ENCODE measurements around the gene ARSI.

The ARSI gene

DNA sequence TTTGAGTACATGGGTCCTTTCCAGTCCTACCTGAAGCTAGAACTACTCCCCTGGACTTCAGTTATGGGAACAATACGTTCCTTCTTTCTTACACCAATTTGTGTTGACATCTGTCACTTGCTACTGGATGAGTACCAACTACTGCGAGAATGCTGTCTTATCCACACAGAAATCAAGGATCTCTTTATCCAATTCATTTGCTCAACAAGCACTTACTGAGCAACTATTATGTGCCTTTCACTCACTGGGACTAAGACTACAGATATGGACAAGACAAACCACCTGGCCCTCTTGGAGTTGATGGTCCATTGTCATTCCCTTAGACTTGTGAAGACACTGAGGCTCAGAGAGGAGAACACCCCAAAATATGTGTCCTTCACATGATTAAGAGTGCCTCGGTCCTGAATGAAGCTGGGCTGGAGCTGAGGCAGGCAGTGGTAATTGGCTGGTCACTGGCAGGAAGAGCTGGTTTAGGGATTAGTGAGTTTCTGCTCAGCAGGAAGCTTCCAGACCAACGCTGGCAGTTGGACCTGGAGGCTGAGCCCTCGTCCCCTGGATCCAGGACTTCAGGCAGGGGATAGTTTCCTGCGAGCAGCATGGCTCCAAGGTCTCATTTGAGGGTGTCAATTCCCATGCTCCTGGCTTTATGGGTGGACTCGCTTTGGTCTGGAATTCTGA is 8.4 kb upstream of the ARSI start:
- TF ChIP-seq, protein P1, sequence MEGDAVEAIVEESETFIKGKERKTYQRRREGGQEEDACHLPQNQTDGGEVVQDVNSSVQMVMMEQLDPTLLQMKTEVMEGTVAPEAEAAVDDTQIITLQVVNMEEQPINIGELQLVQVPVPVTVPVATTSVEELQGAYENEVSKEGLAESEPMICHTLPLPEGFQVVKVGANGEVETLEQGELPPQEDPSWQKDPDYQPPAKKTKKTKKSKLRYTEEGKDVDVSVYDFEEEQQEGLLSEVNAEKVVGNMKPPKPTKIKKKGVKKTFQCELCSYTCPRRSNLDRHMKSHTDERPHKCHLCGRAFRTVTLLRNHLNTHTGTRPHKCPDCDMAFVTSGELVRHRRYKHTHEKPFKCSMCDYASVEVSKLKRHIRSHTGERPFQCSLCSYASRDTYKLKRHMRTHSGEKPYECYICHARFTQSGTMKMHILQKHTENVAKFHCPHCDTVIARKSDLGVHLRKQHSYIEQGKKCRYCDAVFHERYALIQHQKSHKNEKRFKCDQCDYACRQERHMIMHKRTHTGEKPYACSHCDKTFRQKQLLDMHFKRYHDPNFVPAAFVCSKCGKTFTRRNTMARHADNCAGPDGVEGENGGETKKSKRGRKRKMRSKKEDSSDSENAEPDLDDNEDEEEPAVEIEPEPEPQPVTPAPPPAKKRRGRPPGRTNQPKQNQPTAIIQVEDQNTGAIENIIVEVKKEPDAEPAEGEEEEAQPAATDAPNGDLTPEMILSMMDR (IDR thresholded peaks at IDR 0.05; ENCODE audit: control insufficient read depth, insufficient read depth, low read depth, low read length, missing control alignments), result no peak
- no peak for DNase-seq (ENCODE audit: low read depth)

DNA sequence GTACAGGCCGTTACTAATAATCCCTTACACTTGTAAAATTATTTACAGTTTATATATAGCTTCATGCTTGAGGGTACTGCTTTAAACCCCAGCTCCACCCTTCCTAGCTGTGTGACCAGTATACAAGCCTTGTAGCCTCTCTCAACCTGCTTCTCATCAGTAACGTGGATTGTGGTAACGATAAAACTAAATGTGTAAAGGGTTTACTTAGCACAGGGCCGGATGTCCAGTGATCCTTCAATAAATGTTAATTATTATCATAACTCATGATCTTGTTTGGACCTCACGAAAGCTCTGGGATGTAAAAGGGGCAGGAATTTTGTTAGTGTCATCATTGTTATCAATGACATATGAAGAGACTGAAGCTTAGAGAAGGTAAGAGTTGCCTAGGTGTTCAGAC is 7.5 kb upstream of the ARSI start:
- no peak for DNase-seq (ENCODE audit: low read depth)
- H3K4me3 ChIP-seq (ENCODE audit: control insufficient read depth, low read depth, low read length), result no peak overlapping the region
- TF ChIP-seq, protein P1 (IDR thresholded peaks at IDR 0.05; ENCODE audit: control insufficient read depth, insufficient read depth, low read depth, low read length, missing control alignments), result no peak

More for the DNA sequence above, 8.4 kb upstream of the ARSI start:
- no peak overlapping the region for H3K4me3 ChIP-seq (ENCODE audit: control insufficient read depth, low read depth, low read length)

DNA sequence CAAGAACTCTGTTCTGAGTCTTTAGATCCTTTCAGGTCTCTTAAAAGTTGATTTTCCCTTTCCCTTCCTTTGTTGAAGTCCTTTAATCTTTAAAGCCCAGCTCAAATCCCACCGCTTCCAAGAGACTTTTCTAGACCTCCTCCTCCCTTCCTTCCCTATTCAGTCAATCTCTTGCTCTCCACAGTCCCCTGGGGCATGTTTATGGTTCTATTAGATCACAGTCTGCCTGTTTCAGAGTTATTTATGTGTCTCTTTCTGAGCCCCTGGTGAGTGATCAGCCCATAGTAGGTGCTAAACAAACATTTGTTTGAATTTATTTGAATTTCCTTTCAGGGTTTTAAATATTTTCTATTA is 7.2 kb upstream of the ARSI start:
- DNase-seq (ENCODE audit: low read depth), result no peak
- H3K4me3 ChIP-seq (ENCODE audit: control insufficient read depth, low read depth, low read length), result no peak overlapping the region
- TF ChIP-seq, protein P1 (IDR thresholded peaks at IDR 0.05; ENCODE audit: control insufficient read depth, insufficient read depth, low read depth, low read length, missing control alignments), result no peak

DNA sequence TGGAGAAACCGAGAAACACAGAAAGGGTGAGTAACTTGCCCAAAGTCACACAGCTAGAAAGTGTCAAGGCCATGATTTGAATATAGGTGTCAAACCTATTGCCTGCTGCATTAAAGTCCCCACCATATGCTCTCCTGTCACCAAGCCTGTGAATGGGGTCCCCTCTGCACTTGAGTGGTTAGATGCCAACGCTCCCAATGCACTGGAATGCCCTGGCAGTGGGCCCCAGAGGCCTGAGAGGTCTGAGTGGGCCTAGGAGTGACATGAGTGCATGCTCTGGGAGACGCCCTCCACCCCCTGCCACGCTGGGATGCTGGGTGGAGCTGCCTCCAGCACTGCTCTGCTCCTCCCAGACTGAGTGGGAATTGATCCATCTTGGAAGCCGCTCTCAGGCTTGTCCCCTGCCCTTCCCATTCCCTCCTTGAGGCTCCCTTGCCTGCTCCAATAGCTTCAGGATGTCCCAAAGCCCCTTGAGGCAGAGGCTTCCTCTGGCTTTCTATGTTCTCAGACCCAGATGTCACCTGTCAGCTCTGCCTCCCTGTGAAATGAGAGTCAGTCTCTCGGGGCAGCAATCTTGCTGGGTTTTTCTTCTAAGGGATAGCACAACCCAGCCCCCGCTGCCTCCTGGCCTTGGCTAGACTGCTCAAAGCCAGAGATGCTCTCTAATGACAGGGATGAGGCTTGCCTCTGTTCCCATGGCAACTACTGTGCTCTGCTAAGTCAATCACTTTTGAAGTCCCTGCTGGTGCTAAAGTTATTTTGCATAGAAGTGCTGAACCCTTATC is 6.6 kb upstream of the ARSI start:
- no peak overlapping the region for H3K4me3 ChIP-seq (ENCODE audit: control insufficient read depth, low read depth, low read length)
- TF ChIP-seq, protein P1 (IDR thresholded peaks at IDR 0.05; ENCODE audit: control insufficient read depth, insufficient read depth, low read depth, low read length, missing control alignments), result no peak
- no peak for DNase-seq (ENCODE audit: low read depth)

DNA sequence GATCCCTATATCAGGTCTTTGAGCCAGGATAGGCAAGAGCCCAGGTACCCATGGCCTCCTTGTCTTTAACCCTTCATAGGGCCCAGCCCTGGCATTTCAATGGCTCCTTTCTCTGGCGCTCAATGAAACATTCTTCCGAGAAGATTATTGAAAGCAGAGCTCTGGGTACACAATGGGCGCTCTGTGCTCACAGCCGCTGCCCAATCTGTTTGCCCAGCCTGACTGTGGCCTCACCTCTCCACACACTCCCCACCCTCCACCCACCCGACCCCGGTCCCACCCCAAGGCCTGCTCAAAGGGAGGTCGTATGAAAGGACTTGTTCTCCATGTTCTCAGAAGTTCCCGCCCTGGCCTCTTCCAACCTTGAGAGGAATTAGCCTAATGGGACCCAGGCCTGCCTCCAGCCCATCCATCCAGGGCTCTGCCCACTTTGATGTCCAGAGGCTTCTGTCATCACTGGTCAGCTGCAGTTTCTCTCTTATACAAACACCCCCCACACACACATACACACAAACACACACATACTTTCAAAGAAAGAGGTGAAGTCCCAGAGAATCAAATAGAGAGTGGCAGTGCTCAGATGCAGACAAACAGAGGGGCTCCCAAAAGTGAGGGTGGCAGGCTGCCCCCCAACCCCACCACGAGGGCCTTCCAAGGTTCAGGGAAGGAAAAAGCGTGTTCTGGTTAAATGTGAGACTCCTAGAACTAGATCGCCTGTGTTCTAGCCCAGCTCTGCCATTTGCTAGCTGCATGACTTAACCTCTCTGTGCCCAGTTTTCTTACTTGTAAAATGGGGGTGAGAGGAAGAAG is 5.1 kb upstream of the ARSI start:
- H3K4me3 ChIP-seq (ENCODE audit: control insufficient read depth, low read depth, low read length), result no peak overlapping the region
- no peak for DNase-seq (ENCODE audit: low read depth)
- TF ChIP-seq, protein P1 (IDR thresholded peaks at IDR 0.05; ENCODE audit: control insufficient read depth, insufficient read depth, low read depth, low read length, missing control alignments), result no peak

DNA sequence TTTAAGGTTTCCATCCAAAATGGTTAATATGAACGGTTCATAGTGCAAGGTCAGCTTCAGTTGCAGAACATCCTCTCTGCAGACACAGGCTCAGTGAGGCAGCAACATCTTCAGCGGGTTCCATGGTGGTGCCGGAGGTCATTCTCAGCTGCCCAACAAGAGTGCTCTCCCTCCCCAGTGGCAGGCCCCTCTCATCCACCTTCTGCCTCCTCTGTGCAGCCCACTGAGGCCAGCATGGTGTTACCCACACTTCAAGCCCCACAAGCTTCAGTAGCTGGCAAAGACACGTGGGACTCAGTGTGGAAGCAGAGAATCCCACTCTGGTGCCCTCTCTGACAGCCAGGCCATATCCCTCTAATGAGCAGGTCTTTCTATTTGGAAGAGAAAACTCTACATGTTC is 4.1 kb upstream of the ARSI start:
- TF ChIP-seq, protein P1 (IDR thresholded peaks at IDR 0.05; ENCODE audit: control insufficient read depth, insufficient read depth, low read depth, low read length, missing control alignments), result no peak
- no peak for DNase-seq (ENCODE audit: low read depth)
- no peak overlapping the region for H3K4me3 ChIP-seq (ENCODE audit: control insufficient read depth, low read depth, low read length)

Data from AG09309 (cell line).